T-helper 1 cell treated with Interleukin-12 subunit alpha and Interleukin-12 subunit beta and Interleukin-4 antibody, amounts not matched to agents 30 μg/mL and 1 μg/mL, for 36 hours (primary cell): Measurements from ENCODE around the gene RPL29.

Experiments
- H3K27ac Mint-ChIP-seq: one replicate; pipeline ENCODE4 v1.8.0; 2021; ENCODE audit warnings: mild to moderate bottlenecking, mixed read lengths
- H3K27me3 Mint-ChIP-seq: one replicate; pipeline ENCODE4 v1.8.0; 2021; ENCODE audit warnings: low read depth, mixed read lengths
- H3K36me3 Mint-ChIP-seq: one replicate; pipeline ENCODE4 v1.8.0; 2021; ENCODE audit warnings: low read depth, mixed read lengths
- H3K4me1 Mint-ChIP-seq: one replicate; pipeline ENCODE4 v1.8.0; 2021; ENCODE audit warnings: low read depth, mixed read lengths
- H3K4me3 Mint-ChIP-seq: one replicate; pipeline ENCODE4 v1.8.0; 2021; ENCODE audit warnings: mild to moderate bottlenecking, moderate library complexity, mixed read lengths
- H3K9me3 Mint-ChIP-seq: one replicate; pipeline ENCODE4 v1.8.0; 2021; ENCODE audit warnings: mixed read lengths

Gene RPL29

DNA sequence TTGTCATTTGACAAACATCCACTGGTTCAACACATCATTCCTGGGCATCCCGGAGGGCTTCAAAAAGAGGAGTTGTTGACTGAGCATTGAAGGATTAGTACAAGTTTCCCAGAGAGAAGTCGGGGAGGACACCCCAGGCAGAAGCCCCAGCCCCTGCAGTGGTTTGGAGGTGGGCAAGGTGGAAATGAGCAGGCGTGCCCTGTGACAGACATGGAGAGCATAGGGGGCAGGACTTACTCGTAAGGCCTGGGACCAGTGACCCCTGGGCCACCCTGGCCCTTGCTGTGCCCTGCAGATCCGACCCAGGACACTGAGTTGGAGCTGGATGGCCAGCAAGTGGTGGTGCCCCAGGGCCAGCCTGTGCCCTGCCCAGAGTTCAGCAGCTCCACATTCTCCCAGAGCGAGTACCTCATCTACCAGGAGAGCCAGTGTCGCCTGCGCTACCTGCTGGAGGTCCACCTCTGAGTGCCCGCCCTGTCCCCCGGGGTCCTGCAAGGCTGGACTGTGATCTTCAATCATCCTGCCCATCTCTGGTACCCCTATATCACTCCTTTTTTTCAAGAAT is 47.6 kb downstream of the RPL29 start:
- no peaks in the 10 kb centered on the region for H3K4me1 Mint-ChIP-seq
- H3K36me3 Mint-ChIP-seq, result no peaks in the 10 kb centered on the region
- H3K27me3 Mint-ChIP-seq, result peaks cover 14% of the 10 kb centered on the region
- no peak overlapping the region for H3K4me3 Mint-ChIP-seq
- no peaks in the 10 kb centered on the region for H3K9me3 Mint-ChIP-seq
- H3K27ac Mint-ChIP-seq, result no peak overlapping the region

DNA sequence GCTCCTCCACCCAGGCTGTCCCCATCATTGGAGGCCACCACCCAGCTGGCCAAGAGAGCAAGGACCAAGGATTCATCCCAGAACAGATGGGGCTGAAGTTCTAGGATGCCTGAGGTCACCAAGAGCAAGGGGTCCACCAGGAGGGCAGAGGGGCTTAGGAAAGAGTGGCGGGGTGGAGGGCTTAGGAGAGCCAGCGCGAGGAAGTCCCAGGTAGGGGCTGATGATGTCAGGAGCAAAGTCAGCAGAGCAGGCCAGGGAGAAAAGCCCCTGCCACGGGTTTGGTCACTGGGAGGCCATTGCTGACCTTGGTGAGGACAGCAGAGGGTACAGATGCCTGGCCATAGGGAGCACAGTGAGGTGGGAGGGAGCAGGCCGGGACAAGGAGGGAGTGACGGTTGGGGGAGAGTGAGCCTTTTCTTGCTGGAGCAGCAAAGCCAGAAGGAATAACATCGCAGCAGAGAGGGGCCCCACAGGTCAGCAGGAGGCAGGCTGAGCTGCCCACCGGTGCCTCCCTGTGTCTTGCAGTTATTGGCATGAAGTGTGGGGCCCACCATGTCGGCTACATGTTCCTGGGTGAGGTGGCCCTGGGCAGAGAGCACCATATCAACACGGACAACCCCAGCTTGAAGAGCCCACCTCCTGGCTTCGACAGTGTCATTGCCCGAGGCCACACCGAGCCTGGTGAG is 48.3 kb downstream of the RPL29 start:
- no peak overlapping the region for H3K4me3 Mint-ChIP-seq
- peaks cover 11% of the 10 kb centered on the region for H3K27me3 Mint-ChIP-seq
- H3K27ac Mint-ChIP-seq, result no peak overlapping the region
- H3K36me3 Mint-ChIP-seq, result no peaks in the 10 kb centered on the region
- H3K4me1 Mint-ChIP-seq, result peaks cover 7% of the 10 kb centered on the region
- no peaks in the 10 kb centered on the region for H3K9me3 Mint-ChIP-seq

DNA sequence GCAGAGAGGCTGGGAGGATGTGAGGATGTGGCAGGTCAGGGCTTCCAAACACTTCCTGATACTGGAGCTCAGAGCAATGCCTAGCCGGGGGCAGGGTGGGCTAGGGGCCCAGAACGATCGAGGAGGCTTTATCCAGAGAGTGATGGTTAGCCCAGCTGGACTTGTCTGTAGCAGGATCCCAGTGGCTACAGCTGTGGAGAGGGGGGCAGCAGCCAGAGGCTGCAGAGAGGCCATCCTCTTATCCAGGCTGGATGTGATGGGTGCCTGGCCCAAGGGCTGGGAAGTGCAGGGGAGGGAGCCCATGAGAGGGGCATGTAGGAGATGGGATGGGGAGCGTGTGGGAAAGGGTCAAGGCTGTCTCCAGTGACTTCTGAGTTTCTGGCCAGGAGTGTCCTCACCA is 48.9 kb downstream of the RPL29 start:
- no peaks in the 10 kb centered on the region for H3K9me3 Mint-ChIP-seq
- no peak overlapping the region for H3K27ac Mint-ChIP-seq
- peaks cover 7% of the 10 kb centered on the region for H3K27me3 Mint-ChIP-seq
- no peak overlapping the region for H3K4me3 Mint-ChIP-seq
- H3K36me3 Mint-ChIP-seq, result no peaks in the 10 kb centered on the region
- H3K4me1 Mint-ChIP-seq, result peaks cover 8% of the 10 kb centered on the region

DNA sequence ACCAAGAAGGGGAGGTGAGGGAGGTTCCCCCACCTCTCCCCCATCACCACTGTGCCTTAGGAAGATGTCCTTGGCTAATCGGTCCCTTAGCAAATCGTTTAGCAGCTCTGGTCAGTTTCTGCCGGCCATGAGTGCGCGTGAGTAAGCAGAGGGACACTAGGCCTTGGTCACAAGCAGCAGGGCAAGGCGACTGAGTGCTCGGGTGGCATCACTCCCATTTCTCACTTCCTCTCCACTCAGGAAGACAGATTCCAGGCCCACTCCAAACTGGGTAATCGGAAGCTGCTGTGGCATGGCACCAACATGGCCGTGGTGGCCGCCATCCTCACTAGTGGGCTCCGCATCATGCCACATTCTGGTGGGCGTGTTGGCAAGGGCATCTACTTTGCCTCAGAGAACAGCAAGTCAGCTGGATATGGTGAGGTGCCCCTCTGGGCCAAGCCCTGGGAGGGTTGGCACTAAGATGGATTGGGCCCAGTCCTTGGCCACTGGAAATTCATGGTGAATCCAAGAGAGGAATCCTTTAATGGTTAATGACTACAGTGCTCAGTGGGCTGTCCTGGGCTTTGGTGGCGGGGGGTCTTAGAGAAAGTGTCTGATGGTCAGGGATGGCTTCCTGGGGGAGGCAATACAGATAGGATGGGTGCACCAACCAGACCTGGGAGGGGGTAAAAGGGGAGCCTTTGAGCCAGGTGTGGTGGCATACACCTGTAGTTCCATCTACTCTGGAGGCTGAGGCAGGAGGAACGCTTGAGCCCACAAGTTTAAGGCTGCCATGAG is 49.6 kb downstream of the RPL29 start:
- peaks cover 4% of the 10 kb centered on the region for H3K27me3 Mint-ChIP-seq
- no peaks in the 10 kb centered on the region for H3K9me3 Mint-ChIP-seq
- no peaks in the 10 kb centered on the region for H3K36me3 Mint-ChIP-seq
- no peak overlapping the region for H3K27ac Mint-ChIP-seq
- H3K4me1 Mint-ChIP-seq, result peaks cover 10% of the 10 kb centered on the region
- H3K4me3 Mint-ChIP-seq, result no peak overlapping the region

DNA sequence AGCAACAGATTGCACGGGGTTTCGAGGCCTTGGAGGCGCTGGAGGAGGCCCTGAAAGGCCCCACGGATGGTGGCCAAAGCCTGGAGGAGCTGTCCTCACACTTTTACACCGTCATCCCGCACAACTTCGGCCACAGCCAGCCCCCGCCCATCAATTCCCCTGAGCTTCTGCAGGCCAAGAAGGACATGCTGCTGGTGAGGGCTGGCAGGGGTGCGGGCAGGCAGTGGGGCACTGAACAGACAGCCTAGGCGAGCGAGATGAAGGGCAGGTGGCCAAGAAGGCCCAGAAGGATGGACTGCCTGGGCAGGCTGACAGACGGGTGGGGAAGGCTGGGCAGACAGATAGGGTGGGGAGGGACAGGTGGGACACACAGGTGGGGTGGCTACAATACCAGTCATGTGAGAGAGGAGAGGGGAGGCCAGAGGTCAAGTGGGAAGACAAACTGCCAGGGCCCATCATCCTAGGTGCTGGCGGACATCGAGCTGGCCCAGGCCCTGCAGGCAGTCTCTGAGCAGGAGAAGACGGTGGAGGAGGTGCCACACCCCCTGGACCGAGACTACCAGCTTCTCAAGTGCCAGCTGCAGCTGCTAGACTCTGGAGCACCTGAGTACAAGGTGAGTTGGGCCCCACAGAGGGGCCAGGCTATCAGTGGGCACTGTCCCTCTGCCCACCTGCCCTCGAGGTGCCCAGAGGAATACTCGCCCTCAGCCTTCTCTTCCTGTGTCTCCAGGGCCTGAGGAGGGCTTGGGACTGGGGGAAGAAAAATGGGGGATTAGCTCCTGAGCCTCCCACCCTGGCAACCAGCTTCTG is 50.5 kb downstream of the RPL29 start:
- Mint-ChIP-seq H3K27ac (no peak overlapping the region), H3K27me3 (no peaks in the 10 kb centered on the region), H3K36me3 (peaks cover 3% of the 10 kb centered on the region), H3K9me3 (no peaks in the 10 kb centered on the region), H3K4me1 (peaks cover 18% of the 10 kb centered on the region), H3K4me3 (no peak overlapping the region)

DNA sequence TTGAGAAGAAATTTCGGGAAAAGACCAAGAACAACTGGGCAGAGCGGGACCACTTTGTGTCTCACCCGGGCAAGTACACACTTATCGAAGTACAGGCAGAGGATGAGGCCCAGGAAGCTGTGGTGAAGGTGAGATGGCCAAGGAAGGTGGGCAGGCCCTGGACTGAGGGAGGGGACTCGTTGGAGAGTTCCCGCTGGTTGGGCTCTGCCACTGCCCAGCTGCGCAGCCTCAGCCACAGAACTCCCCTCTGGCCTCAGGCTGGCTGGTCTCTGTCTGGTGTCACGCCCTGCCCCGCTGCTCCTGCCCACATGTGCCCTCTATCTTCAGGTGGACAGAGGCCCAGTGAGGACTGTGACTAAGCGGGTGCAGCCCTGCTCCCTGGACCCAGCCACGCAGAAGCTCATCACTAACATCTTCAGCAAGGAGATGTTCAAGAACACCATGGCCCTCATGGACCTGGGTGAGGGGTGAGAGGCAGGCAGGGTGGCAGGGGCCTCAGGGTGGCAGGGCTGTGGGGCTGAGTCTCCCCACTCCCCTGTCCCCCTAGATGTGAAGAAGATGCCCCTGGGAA is 51.2 kb downstream of the RPL29 start:
- Mint-ChIP-seq H3K9me3 (no peaks in the 10 kb centered on the region), H3K27ac (no peak overlapping the region), H3K4me1 (peaks cover 20% of the 10 kb centered on the region), H3K27me3 (no peaks in the 10 kb centered on the region), H3K36me3 (peaks cover 3% of the 10 kb centered on the region), H3K4me3 (no peak overlapping the region)
